HL-60 (cell line): Measurements from ENCODE around the gene LCK.

ENCODE experiments used
- DNase-seq, 2 experiments: peaks; one replicate each; pipeline ENCODE4 v3.0.0-alpha.2; 2010 to 2020; ENCODE audit warnings: low read depth in 1 of 2, low spot score in 1 of 2
- H3K27ac ChIP-seq: fragments of 250-450 bp; sonication (Bioruptor Pico); replicated peaks from 2 replicates; pipeline ENCODE4 v1.5.1; 2020; ENCODE audit warnings: mild to moderate bottlenecking, moderate library complexity
- H3K27me3 ChIP-seq: fragments of 250-450 bp; sonication (Bioruptor Pico); 2 replicates; pipeline ENCODE4 v1.5.1; 2021; ENCODE audit warnings: mild to moderate bottlenecking, moderate library complexity; ENCODE audit not compliant: insufficient read depth, poor library complexity, severe bottlenecking
- H3K4me3 ChIP-seq: replicated peaks from 2 replicates; pipeline ENCODE4 v1.5.1; 2011; ENCODE audit warnings: mild to moderate bottlenecking, control low read depth, low read length; ENCODE audit not compliant: insufficient read depth
- CTCF ChIP-seq: IDR thresholded peaks from one replicate; pipeline ENCODE4 v1.5.1; 2011; ENCODE audit warnings: low read length, control low read depth, inconsistent platforms; ENCODE audit not compliant: insufficient read depth
- GABPA ChIP-seq: IDR thresholded peaks from 2 replicates; pipeline ENCODE4 v1.6.1; 2012; ENCODE audit warnings: low read depth
- POLR2AphosphoS5 ChIP-seq: IDR thresholded peaks from 2 replicates; pipeline ENCODE4 v1.6.1; 2012; ENCODE audit warnings: low read depth
- REST ChIP-seq: IDR thresholded peaks from 2 replicates; pipeline ENCODE4 v1.6.1; 2012; ENCODE audit warnings: low read depth; ENCODE audit not compliant: insufficient replicate concordance
- SPI1 ChIP-seq: IDR thresholded peaks from 2 replicates; pipeline ENCODE4 v1.6.1; 2012; ENCODE audit warnings: low read depth, mild to moderate bottlenecking, borderline replicate concordance

LCK gene

GRCh38 chr1:32321712-32322291 is 70.7 kb downstream of the LCK start:
- TF ChIP-seq CTCF (no peak), SPI1 (no peak), REST (no peak), POLR2AphosphoS5 (no peak), GABPA (no peak)
- H3K27me3 ChIP-seq = no peaks in the 10 kb centered on the region
- no peak overlapping the region for H3K27ac ChIP-seq
- DNase-seq = no peak
- H3K4me3 ChIP-seq = no peak overlapping the region

- DNase-seq = no peak
- Histone ChIP-seq H3K27me3 (no peaks in the 10 kb centered on the region), H3K27ac (no peak overlapping the region), H3K4me3 (no peak overlapping the region)
- TF ChIP-seq CTCF (no peak), SPI1 (no peak)
Observed at GRCh38 chr1:32327204-32327603, 76.1 kb downstream of the LCK start.

- DNase-seq = no peak
- H3K27ac ChIP-seq = no peak overlapping the region
- no peak for TF ChIP-seq CTCF
- no peak for TF ChIP-seq SPI1
- TF ChIP-seq GABPA = no peak
- no peak for TF ChIP-seq POLR2AphosphoS5
- TF ChIP-seq REST = no peak
- H3K4me3 ChIP-seq = no peak overlapping the region
- H3K27me3 ChIP-seq = no peaks in the 10 kb centered on the region
Observed at GRCh38 chr1:32329931-32330466, 78.9 kb downstream of the LCK start.

GRCh38 chr1:32330558-32331151 is 79.6 kb downstream of the LCK start:
- Histone ChIP-seq H3K27ac (no peak overlapping the region), H3K4me3 (no peak overlapping the region), H3K27me3 (no peaks in the 10 kb centered on the region)
- no peak for DNase-seq
- TF ChIP-seq GABPA (no peak), REST (no peak), SPI1 (no peak), POLR2AphosphoS5 (no peak), CTCF (no peak)
